ENCODE measurements around the gene LIPI. TPM values are rescaled to one million over a fixed set of nuclear protein-coding genes. Genes with fewer than 3 reads are reported as not detected.

Gene LIPI
- total and polyA plus RNA-seq, 2 of the 13 experiments (the other 11 are each of a cell fraction or from before 2014, with no cell fraction given): not detected

- no peak for TF ChIP-seq PRPF4 (IDR thresholded peaks at IDR 0.05; ENCODE audit: low read depth, low read length, poor library complexity, severe bottlenecking)
- TF ChIP-seq ZFX (CRISPR knock-in tag; IDR thresholded peaks at IDR 0.05; ENCODE audit: low read depth): no peak
- no peak for TF ChIP-seq PHF8 (CRISPR knock-in tag; IDR thresholded peaks at IDR 0.05)
- TF ChIP-seq TBX3 (IDR thresholded peaks at IDR 0.05; ENCODE audit: borderline replicate concordance): no peak
- no peak for TF ChIP-seq NR3C1 (CRISPR knock-in tag; IDR thresholded peaks at IDR 0.05)
- no peak for TF ChIP-seq HINFP (CRISPR knock-in tag; IDR thresholded peaks at IDR 0.05; ENCODE audit: low read depth)
- no peak for TF ChIP-seq MED1 (CRISPR knock-in tag; IDR thresholded peaks at IDR 0.05)
- TF ChIP-seq ESRRA (CRISPR knock-in tag; IDR thresholded peaks at IDR 0.05; ENCODE audit: low read depth): no peak
- TF ChIP-seq ZNF891 (CRISPR knock-in tag; IDR thresholded peaks at IDR 0.05): no peak
- no peak for TF ChIP-seq RFX5 (IDR thresholded peaks at IDR 0.05; ENCODE audit: low read depth, low read length)
Observed at GRCh38 chr21:14078746-14079375, 131.9 kb downstream of the LIPI start (continued).

GRCh38 chr21:14076143-14076806 lies 134.5 kb downstream of the LIPI start:
- Histone ChIP-seq H3K79me2 (ENCODE audit: insufficient read depth, low read length) (no peaks in the 10 kb centered on the region), H3K36me3 (replicated peaks in 1 of 2; ENCODE audit: control insufficient read depth in 1 of 2, insufficient read depth in 2 of 2, low read length in 2 of 2) (no peaks in the 10 kb centered on the region), H3K4me3 (replicated peaks in 1 of 3; ENCODE audit: insufficient read depth in 1 of 3, low read depth in 2 of 3, low read length in 3 of 3) (no peak overlapping the region), H3K27ac (ENCODE audit: extremely low read length, insufficient read depth, low read length) (no peak overlapping the region), H4K20me1 (ENCODE audit: insufficient read depth, low read length) (no peaks in the 10 kb centered on the region), H2AFZ (ENCODE audit: low read length) (no peak overlapping the region), H3K9ac (ENCODE audit: insufficient read depth, low read depth, low read length) (no peak overlapping the region), H3K4me1 (ENCODE audit: insufficient read depth, low read length) (no peaks in the 10 kb centered on the region), H3K9me3 (ENCODE audit: low read length) (no peaks in the 10 kb centered on the region), H3K4me2 (ENCODE audit: low read depth, low read length) (no peak overlapping the region), H3K27me3 (ENCODE audit: control insufficient read depth in 1 of 2, insufficient read depth in 2 of 2, low read length in 2 of 2) (no peaks in the 10 kb centered on the region)
- no TSS peak for BruUV-seq (replicated peaks)
- 88% methylated on average over 20 of the region's 32 CpGs for WGBS (ENCODE audit: low lambda C conversion rate)
- in situ Hi-C loops (cut with HindIII; ENCODE audit: extremely low pct_ligation_motif_present, low pct_unique_long_range_greater_than_20kb) (no loop called here), intact Hi-C loops (cut with micrococcal nuclease; ENCODE audit: unreplicated experiment) (no loop called here)
- ChIA-PET CTCF (ENCODE audit: low intra/inter-chr PET ratio, low total read pairs) (no interaction called here), POLR2A (no interaction called here)
- DNase-seq (ENCODE audit: low spot score): no peak
- no peak for ATAC-seq
- TF ChIP-seq NFRKB (IDR thresholded peaks at IDR 0.05) (no peak), ZNF710 (CRISPR knock-in tag; IDR thresholded peaks at IDR 0.05; ENCODE audit: borderline replicate concordance) (no peak), CBX2 (IDR thresholded peaks at IDR 0.05; ENCODE audit: low read depth, low read length) (no peak), CBX2 (CRISPR knock-in tag; IDR thresholded peaks at IDR 0.05; ENCODE audit: low read depth) (no peak), CENPX (CRISPR knock-in tag; IDR thresholded peaks at IDR 0.05) (no peak)
- FAIRE-seq: no peak

Measured in HepG2 (cell line).